NCI-H1048 (cell line): Measurements from ENCODE around the gene TKFC.
A peak's percentile ranks its signal among the peaks of the same experiment; 100 is the strongest.

Experiments used
- DNase-seq: peaks from one replicate; lab custom pipeline; 2025; lab: John Stamatoyannopoulos, UW

Gene TKFC, protein sequence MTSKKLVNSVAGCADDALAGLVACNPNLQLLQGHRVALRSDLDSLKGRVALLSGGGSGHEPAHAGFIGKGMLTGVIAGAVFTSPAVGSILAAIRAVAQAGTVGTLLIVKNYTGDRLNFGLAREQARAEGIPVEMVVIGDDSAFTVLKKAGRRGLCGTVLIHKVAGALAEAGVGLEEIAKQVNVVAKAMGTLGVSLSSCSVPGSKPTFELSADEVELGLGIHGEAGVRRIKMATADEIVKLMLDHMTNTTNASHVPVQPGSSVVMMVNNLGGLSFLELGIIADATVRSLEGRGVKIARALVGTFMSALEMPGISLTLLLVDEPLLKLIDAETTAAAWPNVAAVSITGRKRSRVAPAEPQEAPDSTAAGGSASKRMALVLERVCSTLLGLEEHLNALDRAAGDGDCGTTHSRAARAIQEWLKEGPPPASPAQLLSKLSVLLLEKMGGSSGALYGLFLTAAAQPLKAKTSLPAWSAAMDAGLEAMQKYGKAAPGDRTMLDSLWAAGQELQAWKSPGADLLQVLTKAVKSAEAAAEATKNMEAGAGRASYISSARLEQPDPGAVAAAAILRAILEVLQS

DNA sequence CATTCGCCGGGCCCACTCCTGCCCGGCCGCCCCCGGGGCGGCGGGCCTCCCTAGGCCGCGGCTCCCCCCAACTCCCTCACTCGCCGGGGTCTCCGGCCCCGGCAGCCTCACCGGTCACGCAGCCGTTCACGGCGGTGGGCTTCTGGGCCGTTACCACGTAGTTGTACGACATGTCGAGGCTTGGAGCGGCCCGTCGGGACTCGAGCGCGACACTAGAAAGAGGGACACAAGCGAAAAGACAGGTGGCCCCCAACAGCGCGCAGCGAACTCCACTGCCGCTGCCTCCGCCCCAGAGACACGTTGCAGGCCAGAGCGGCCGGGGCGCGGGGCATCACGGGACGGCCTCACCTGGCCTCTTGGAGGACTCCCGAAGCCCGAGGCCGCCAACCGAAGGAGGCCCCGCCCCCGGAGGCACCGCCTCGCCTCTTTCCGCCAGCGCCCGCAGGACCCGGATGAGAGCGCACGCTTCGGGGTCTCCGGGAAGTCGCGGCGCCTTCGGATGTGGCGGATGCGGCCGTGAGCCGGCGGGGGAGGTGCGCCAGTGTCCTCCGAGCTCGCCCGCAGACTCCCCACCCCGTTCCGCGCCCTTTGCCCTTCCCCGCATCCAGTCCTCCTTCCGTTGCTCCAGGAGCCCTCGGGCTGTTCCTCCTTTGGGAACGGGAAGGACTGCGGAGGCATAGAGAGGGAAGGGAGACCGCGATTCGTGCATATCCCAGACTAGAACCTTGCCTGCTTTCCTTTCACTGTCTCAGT is at the start of gene TKFC, which contains the start of gene DDB1:
TSS of gene TKFC (plus strand) at position 432 of the 753 bp plus-strand sequence. CDS start 1,501 bp downstream, outside the sequence.
TSS of gene DDB1 (minus strand) at position 309 of the 753 bp plus-strand sequence. CDS start at position 172, 137 bp downstream.
- peak; percentile 89 for DNase-seq

DNA sequence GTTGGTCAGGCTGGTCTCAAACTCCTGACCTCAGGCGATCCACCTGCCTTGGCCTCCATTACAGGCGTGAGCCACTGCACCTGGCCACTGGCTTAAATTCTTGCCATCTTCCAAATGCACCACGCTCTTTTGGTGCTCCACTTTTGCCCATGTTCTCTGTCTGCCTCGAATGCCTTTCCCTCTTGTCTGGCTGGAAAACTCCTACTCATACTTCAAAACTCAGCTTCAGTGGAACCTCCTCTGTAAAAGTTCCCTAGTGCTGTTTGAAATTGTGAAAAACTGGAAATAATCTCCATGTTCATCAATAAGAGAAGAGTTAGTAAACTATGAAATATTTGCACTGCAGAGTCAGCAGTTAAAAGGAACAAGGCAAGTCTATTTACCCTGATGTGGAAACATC is 49.4 kb upstream of the TKFC start:
- no peak for DNase-seq

DNA sequence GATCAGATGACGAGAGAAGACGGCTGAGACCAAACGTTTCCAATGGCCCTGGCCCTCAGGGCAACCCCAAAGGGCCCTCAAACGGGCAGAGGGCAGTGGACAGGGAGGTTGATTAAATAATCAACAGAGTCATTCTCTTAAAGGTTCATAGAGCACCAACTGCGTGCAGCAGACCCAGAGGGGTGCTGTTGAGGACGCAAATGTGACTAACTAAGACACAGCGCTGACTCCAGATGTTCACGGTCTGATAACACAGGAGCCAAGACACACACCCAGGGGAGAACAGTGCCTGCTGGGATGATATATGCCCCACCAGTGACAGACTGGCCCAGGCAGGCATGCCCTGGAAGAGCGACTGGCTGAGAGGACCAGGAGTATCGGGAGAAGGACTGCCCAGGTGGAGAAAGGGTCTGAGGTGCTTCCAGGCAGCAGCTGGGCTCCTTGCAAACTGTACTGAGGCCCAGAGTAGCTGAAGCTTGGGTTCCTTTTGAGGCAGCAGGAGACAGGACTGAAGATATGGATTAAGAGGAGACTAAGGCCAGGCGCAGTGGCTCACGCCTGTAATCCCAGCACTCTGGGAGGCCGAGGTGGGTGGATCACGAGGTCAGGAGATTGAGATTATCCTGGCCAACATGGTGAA is 45.6 kb upstream of the TKFC start:
- no peak for DNase-seq

DNA sequence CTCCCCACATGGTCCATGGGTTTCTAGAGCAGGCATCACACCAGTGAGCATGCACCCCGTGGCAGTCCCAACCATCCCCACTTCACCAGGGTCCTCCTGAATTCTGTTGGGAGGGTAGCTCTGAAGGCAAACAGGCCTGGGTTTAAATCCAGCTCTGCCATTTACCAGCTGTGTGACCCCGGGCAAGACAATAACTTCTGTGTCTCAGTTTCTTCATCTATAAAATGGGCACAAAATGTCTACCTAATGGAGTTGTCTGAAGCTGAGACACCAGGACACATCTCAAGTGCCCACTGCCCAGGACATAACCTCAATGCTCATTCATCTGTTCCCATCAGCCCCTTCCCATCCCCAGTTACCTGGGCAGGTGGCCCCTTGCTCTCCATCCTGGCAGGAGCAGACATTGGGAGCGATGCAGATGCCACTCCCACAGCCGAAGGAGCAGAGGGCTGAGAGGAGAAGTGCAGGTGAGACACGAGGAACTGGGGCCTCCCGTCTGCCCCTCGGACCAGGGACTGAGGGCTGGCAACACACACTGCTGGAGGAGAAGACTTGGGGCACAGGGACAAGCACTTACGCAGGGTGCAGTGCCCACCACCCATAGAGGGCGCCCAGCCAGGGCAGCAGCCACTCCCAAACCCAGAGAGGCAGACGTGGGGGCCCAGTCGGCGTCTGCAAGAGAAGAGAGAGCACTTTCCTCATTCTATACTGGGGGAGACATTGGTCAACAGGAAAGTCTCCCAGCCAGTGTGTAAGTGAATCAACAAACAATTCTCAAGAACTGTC is 41.9 kb upstream of the TKFC start:
- no peak for DNase-seq

DNA sequence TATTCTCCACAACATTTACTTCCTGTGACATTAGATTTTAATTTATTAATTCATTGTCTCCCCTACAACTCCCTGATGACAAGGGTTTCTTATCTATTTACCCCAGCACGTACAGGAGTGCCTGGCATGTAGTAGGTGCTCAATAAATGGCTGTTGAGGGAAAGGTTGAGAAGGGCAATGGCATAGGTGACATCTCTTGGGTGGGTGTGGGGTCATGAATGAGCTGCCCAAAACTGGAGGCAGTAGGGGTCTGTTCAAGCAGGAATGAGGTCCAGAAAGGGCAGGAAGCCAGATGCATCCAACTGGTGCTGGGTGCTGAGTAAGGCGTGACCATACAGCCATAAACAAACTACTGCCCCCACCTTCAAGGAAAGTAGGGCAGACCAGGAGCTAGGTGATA is 40.7 kb upstream of the TKFC start:
- no peak for DNase-seq

DNA sequence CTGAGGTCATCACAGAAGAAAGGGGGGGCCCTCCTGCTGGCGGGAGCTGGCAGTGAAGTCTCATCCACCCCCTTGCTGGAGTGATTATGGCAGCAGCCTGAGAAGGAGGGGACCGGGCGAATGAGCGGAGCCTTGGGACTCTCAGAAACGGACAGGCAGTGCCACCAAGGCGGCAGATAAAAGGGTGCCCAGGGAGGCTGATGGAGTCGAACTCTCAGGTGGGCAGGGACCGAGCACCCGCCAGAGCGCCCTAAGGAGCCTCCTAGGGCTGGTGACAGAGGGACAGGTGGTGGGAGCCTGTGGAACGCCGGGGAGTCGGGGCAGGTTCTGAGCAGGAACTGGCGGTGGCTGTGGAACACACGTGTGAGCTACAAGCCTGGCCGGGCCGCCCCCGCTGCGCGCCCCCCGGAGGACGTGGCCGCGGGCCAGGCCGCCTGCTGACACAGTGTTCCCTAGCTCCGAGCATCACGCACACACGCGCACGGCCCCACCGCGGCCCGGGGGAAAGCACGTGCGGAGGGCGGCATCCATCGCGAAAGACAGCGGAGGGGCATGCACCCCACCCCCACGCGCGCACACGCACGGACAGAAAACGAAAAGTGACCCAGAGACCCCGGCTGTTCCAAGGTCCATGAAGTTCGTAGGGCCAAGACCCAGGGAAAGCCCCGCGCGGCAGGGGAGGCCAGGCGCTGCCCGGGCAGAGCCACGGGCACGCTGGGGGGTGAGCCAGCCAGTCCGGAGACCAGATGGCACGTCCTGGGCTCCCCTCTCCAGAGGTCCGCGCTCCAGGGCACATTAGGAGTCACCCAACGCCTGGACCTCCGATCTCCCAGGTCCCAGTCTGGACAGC is 38.9 kb upstream of the TKFC start:
- no peak for DNase-seq

DNA sequence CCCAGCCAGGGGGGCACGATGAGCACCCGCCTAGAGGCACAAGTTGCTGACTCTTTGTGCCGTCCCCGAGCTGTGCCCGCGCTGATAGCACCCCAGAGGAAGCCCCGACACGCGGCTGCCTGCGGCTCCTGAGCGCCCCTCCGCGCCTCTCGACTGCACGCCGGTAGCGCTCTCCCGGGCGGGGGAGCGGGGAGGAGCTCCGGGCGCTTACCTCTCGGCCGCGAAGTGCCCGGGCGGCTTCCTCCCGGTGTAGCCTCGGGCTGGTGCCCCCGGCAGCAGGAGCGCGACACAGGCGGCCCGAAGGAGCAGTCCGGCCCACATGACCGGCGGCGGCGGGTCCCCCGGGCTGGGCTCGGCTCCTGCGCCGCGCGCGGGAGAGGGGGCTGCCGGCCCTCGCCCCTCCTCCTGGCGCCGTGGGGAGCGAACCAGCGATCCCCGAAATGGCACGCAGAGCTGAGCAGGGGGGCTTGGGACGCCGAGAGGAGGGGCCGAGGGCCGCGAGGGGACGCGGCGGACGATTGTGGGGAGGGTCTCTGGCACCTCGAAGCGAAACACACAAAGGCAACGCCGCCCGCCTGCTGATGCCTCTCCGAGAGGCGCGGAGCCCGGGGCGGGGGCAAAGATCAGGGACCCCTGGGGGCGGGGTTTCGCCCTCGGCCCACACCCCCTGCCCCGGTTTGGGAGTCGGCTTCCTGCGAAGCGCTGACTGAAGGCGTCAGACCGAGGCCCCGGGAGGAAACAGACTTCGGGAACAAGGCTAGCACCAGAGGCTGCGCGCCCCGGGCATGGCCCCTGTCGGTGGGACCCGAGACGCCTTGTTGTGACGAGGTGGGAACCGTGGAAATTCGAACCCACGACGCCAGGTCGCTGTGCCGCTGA is 38.1 kb upstream of the TKFC start, which contains the start of gene VWCE:
TSS of gene VWCE (minus strand) at position 600 of the 879 bp plus-strand sequence. CDS start at position 321, 279 bp downstream.
- no peak for DNase-seq

DNA sequence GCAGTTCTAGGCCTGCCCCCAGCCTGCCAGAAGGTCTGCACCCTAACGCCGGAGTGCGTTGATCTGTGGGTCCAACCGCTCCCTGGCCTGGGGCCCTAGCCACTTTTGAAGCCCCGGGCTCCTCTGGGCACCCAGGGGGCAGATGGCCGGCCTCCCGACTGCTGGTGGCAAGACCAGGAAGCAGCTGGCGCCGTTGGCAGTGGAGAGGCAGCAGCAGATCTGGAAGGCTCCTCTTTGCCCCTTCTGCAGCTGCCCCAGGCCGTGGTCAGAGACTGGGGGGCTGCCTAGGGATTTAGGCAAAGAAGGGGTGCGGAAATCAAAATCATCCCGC is 37.5 kb upstream of the TKFC start:
- DNase-seq, result no peak

DNA sequence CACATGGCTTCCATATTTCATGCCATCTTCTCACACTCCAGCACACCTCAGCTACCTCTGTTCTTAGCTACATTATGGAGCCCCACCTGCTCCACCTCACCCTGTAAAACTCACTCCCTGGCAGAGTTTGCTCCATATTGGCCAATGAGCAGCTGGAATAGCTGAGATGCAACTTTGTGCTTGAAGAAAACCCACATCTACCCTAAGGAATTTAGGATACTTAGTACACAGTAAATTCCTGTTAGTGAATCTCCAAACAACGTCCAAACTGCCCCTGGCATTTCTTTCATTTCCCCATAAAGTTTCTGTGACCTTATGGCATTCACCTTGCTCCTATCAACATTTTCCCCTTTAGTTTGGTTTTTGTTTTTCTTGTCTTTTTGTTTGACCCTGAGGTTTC is 35.7 kb upstream of the TKFC start:
- no peak for DNase-seq

DNA sequence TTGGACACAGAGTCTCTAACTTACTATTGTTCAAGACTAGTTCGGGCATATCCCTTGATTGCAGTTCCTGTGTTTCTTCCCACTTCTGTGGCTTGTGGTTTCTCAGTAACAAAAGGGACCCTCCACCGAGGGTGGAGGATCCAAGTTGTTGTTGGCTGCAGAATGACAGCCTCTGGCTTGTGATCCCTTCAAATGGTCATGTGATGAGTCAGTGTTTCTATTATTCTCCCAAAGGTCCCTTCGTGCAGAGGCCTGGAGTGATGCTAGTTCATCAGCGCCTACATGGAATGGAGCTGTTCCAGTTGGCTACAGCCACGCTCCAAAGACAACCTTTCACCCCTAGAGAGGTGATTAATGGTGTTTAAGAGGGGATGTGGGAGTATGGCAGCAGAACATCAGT is 35.3 kb upstream of the TKFC start:
- DNase-seq, result no peak

DNA sequence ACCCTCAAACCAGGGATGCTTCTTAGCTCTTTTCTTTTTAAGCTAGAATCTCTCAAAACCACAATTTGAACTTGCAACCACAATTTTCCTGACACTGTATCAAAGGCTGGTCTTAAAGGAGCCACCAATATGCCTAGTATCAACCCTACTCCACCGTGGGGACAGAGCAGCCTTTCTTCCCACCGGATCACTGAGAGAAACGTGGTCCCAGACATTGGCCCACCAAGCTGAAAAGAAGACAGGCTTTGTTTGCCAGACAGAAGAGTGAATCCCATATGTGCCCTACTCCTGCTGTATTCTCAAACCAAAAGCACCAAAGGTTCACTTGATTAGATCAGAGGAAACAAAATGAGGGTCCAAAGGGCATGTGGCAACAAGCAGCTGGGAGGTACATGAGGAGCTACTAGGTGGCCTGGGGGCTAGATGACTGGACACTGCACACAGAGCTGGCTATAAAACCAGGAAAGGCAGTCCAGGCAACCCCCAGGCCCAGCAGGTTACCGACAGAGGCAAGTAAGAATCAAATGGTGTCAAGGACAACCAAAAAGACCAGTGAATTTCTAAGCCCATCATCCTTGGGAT is 34.3 kb upstream of the TKFC start:
- DNase-seq, result no peak

DNA sequence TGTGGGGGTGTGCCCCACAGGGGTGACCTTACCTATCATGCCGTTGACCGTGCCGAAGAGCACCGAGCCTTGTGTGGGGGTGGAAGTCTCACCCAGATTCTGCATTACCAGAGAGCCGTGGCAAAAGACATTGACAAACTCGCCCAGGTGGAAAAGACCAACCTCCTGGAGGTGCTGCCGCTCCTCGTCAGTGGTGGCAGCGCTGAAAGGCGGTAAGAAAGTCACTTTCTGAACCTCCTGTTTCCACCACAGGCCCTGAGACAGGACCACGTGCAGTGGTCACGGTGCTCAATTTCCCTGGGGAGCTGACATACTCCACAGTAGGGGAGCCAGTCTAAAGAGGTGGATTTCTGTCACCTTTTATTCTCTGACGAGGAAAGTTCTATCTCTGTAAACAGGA is 30.5 kb upstream of the TKFC start:
- DNase-seq, result no peak

DNA sequence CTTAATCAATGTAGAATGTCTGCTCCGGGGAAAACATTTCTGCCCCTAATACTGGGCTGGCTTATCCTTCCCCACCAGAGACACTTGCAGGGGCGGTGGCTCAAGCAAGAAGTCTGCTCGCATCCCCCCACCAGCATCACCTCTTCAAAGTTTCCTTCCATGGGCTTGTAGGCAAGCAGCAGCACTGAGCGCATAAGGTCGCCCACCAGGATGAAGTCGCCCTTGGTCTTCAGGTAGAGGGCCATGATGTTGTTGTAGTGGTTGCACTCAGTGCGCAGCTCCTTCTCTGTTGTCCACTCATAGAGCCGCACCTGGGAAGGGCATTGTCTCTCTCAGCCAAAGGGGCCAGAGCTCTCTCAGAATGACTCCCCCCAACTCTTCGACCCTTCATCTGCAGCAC is 29.3 kb upstream of the TKFC start:
- no peak for DNase-seq

DNA sequence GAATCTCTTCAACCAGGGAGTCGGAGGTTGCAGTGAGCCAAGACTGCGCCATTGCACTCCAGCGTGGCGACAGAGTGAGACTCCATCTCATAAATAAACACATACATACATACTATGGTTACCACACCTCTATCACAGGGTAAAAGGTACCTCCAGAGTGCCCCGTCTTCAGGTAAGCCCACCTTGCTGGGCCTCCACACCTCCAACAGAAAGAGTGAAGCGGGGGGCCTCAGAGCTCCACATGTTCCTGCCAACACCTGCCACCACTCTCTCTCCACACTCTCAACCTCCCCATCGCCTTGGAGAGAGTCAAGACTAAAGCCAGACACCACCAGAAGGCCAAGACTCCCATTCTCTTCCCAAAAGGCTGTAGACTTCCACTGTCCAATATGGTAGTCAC is 27.6 kb upstream of the TKFC start:
- DNase-seq, result no peak

DNA sequence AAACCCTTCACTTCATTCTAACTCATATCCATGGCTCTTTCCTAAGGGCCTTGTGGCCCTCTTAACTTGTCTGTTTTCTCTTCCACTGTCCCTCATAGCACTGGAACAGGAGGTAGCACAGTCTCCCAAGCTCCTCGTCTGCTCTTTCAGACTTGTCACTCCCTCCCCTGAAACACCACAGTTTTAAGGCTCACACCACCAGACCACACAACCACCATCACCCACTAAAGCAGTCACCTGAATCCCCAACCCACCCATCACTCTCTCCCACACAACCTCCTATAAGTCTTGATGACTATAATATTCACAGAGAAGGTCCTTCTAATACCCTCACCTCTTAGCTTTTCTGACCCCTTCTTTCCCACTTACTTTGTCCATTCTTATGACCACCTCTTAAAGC is 26.8 kb upstream of the TKFC start:
- DNase-seq, result no peak

DNA sequence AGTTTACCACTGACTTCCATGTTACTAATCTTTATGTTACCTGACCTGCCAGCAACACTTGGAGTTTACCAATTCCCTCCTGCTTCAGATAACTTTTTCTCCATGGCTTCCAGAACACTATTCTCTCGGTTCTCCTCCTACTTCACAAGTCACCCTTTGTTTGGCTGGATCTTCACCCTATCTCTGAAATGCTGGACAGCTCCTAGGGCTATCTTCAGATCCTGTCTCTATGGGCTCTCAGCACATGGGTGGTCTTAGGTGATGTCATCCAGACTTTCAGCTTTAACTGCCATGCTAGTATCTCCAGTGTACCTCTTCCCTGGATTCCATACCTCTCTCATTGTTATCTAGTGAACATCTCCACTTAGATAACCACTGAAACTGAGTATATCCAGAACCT is 25.7 kb upstream of the TKFC start:
- no peak for DNase-seq

DNA sequence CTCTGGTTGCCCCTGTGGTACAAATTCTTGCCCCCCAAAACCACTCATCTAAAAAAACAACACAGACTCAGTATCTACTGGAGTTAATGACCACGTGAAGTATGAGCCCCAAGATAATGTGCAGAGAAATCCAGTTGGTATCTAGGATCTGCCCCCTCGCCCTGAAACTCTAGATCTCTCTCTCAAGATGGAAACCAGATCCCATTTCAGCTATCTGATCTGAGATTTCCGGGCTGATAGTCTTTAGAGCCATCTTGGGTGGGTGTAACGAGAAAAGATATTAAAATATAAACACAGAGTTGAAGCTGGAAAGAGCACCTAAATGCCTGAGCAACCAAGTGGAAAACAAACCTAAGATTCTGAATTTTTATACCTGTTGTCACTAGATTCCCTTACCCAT is 23.9 kb upstream of the TKFC start:
- DNase-seq, result no peak

DNA sequence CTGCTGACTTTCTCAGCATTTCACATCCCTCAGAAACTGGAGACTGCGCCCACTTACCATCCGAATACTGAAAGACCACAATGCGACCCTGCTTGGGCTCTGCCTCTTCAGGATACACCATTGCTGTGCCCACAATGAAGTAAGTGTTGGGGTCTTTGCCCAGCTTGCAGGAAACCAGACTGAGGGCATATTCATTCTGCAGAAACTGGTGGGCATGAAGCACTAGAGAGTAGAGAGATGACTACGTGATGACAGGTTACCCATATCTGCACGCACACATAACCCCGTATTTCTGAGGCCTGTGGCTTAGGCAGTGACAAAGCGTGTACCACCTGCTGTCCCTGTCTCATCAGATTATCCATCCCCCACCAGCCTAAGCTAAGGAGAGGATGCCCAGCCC is 23.3 kb upstream of the TKFC start:
- no peak for DNase-seq

DNA sequence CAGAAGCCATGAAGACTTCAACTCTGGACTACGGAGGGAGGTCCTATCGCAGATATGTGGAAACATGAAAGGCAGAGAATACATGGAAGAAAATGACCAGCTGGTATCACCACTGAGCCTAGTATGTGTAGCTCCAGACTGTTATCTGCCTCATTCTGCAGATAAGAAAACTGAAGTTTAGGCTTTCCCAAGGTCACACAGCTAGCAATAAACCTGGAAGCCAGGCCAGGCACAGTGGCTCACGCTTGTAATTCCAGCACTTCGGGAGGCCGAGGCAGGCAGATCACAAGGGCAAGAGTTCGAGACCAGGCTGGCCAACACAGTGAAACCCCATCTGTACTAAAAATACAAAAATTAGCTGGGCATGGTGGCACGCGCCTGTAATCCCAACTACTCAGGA is 22.3 kb upstream of the TKFC start:
- DNase-seq, result no peak
